GM13977 (cell line): ENCODE measurements around the gene LGMN.

ENCODE experiments used
- DNase-seq: peaks from one replicate; pipeline ENCODE4 v3.0.0; 2012; ENCODE audit warnings: low spot score
- CTCF ChIP-seq: IDR thresholded peaks from 2 replicates; pipeline ENCODE4 v1.5.1; 2012; ENCODE audit warnings: mild to moderate bottlenecking, control low read depth; ENCODE audit not compliant: insufficient read depth; ENCODE audit errors: extremely low read depth, missing control alignments
- in situ Hi-C: fragments of 300-500 bp; cut with MboI; formaldehyde crosslinking; loops from one replicate; pipeline ENCODE4 v1.12.0; 2022; ENCODE audit warnings: low sequenced_read_pairs, low pct_unique_long_range_greater_than_20kb, mixed read lengths, inconsistent platforms; ENCODE audit not compliant: unreplicated experiment

LGMN gene

GRCh38 chr14:92747701-92748258 is 647 bp downstream of the LGMN start:
- in situ Hi-C loops, result no loop called here

GRCh38 chr14:92744198-92744597 is 4.2 kb downstream of the LGMN start:
- in situ Hi-C loops, result no loop called here
- no peak for TF ChIP-seq CTCF
- no peak for DNase-seq

More at GRCh38 chr14:92747701-92748258, 647 bp downstream of the LGMN start:
- TF ChIP-seq CTCF, result no peak
- DNase-seq, result peak; percentile 41

- no peak for TF ChIP-seq CTCF
- DNase-seq, result no peak
- in situ Hi-C loops, result no loop called here
Observed at GRCh38 chr14:92740440-92740839, 8.0 kb downstream of the LGMN start.

- in situ Hi-C loops, result no loop called here
- no peak for DNase-seq
- TF ChIP-seq CTCF, result no peak
Observed at GRCh38 chr14:92737619-92738188, 10.7 kb downstream of the LGMN start.

- TF ChIP-seq CTCF, result no peak
- in situ Hi-C loops, result no loop called here
- DNase-seq, result no peak
Observed at GRCh38 chr14:92737206-92737605, 11.2 kb downstream of the LGMN start.

GRCh38 chr14:92735344-92735743 is 13.1 kb downstream of the LGMN start:
- DNase-seq, result no peak
- TF ChIP-seq CTCF, result no peak
- in situ Hi-C loops, result no loop called here
